GM12878 (cell line): ENCODE data around the gene CTBP1.

Experiments used
- BRCA1 ChIP-seq: IDR thresholded peaks from 2 replicates; pipeline ENCODE4 v1.6.1; 2011; ENCODE audit warnings: low read depth, low read length, improper control_type of control experiment
- CHD4 ChIP-seq: fragments of 200-600 bp; sonication (generic); IDR thresholded peaks from 2 replicates; pipeline ENCODE4 v1.6.1; 2016; ENCODE audit warnings: mild to moderate bottlenecking
- CTCF ChIP-seq, 3 experiments: IDR thresholded peaks in 2 of 3; conservative IDR thresholded peaks in 1 of 3; 2 replicates each; pipeline ENCODE4 v1.5.1; 2011; ENCODE audit warnings: low read depth in 3 of 3, low read length in 3 of 3, mild to moderate bottlenecking in 3 of 3, control low read depth in 2 of 3, moderate library complexity in 2 of 3, inconsistent platforms in 1 of 3, mixed read lengths in 1 of 3; ENCODE audit not compliant: control insufficient read depth in 2 of 3, insufficient read depth in 1 of 3; ENCODE audit errors: extremely low read depth in 1 of 3
- EP300 ChIP-seq, 2 experiments: fragments of 150-350 bp in 1 of 2; IDR thresholded peaks; 2 replicates each; pipeline ENCODE4 v1.6.1; 2011 to 2012; ENCODE audit warnings: low read depth in 2 of 2, low read length in 2 of 2, borderline replicate concordance in 1 of 2, improper control_type of control experiment in 1 of 2, inconsistent platforms in 1 of 2; ENCODE audit not compliant: control insufficient read depth in 1 of 2
- EZH2 ChIP-seq: IDR thresholded peaks from 2 replicates; pipeline ENCODE4 v1.6.1; 2012; ENCODE audit warnings: low read depth, mild to moderate bottlenecking, control low read depth, inconsistent platforms, low read length, borderline replicate concordance; ENCODE audit not compliant: control insufficient read depth
- NR2C2 ChIP-seq: IDR thresholded peaks from 2 replicates; pipeline ENCODE4 v1.6.1; 2011; ENCODE audit warnings: borderline replicate concordance, low read depth; ENCODE audit not compliant: control insufficient read depth, insufficient read length
- RAD21 ChIP-seq: IDR thresholded peaks from 2 replicates; pipeline ENCODE4 v1.6.1; 2011; ENCODE audit warnings: mild to moderate bottlenecking, low read depth, low read length, moderate library complexity; ENCODE audit not compliant: insufficient read depth
- RB1 ChIP-seq: fragments of 450-650 bp; formaldehyde crosslinking; IDR thresholded peaks from 2 replicates; pipeline ENCODE4 v1.6.1; 2017; ENCODE audit warnings: mild to moderate bottlenecking, borderline replicate concordance
- SKIL ChIP-seq: fragments of 450-650 bp; IDR thresholded peaks from 2 replicates; pipeline ENCODE4 v1.6.1; 2017; ENCODE audit warnings: mild to moderate bottlenecking, low read depth, inconsistent platforms; ENCODE audit not compliant: poor library complexity, severe bottlenecking
- SREBF2 ChIP-seq: IDR thresholded peaks from 2 replicates; pipeline ENCODE4 v1.6.1; 2012; ENCODE audit warnings: mild to moderate bottlenecking, low read length

- TF ChIP-seq RAD21 (no peak), CTCF (IDR thresholded peaks at IDR 0.05 in 2 of 3, conservative IDR thresholded peaks at IDR 0.05 in 1 of 3; ENCODE audit: control insufficient read depth in 2 of 3, extremely low read depth in 1 of 3, insufficient read depth in 1 of 3, low read depth in 3 of 3, low read length in 3 of 3) (no peak), EP300 (IDR thresholded peaks at IDR 0.05; ENCODE audit: borderline replicate concordance in 1 of 2, control insufficient read depth in 1 of 2, low read depth in 2 of 2, low read length in 2 of 2) (no peak), NR2C2 (no peak), SKIL (no peak), EZH2 (no peak), RB1 (no peak), SREBF2 (no peak), BRCA1 (no peak), CHD4 (no peak)
Measured at GRCh38 chr4:1196421-1197183, 52.3 kb downstream of the CTBP1 start.
